Stomach smooth muscle (tissue), 2 donors: Measurements from ENCODE around the gene AAR2.

ENCODE experiments used
- H3K27ac ChIP-seq: one replicate; pipeline ENCODE4 v1.7.0; 2013; ENCODE audit warnings: mild to moderate bottlenecking, low read length, inconsistent platforms
- H3K27me3 ChIP-seq, 2 donors: one replicate each; pipeline ENCODE4 v1.7.0; 2013; ENCODE audit warnings: low read length in 2 of 2; ENCODE audit not compliant: insufficient read depth in 2 of 2, control insufficient read depth in 1 of 2
- H3K36me3 ChIP-seq, 2 donors: one replicate each; pipeline ENCODE4 v1.7.0; 2013; ENCODE audit warnings: low read length in 2 of 2; ENCODE audit not compliant: control insufficient read depth in 2 of 2, insufficient read depth in 2 of 2
- H3K4me1 ChIP-seq: one replicate; pipeline ENCODE4 v1.7.0; 2013; ENCODE audit warnings: low read length; ENCODE audit not compliant: control insufficient read depth, insufficient read depth
- H3K4me3 ChIP-seq, 2 donors: one replicate each; pipeline ENCODE4 v1.7.0; 2013; ENCODE audit warnings: low read length in 2 of 2
- H3K9ac ChIP-seq, 2 donors: one replicate each; pipeline ENCODE4 v1.7.0; 2013; ENCODE audit warnings: low read length in 2 of 2, mild to moderate bottlenecking in 1 of 2
- H3K9me3 ChIP-seq, 2 donors: one replicate each; pipeline ENCODE4 v1.7.0; 2013; ENCODE audit warnings: low read length in 2 of 2; ENCODE audit not compliant: control insufficient read depth in 2 of 2
- donor health status: healthy.
- donor health status: Pancreatic carcinoma.

Gene AAR2, protein sequence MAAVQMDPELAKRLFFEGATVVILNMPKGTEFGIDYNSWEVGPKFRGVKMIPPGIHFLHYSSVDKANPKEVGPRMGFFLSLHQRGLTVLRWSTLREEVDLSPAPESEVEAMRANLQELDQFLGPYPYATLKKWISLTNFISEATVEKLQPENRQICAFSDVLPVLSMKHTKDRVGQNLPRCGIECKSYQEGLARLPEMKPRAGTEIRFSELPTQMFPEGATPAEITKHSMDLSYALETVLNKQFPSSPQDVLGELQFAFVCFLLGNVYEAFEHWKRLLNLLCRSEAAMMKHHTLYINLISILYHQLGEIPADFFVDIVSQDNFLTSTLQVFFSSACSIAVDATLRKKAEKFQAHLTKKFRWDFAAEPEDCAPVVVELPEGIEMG

DNA sequence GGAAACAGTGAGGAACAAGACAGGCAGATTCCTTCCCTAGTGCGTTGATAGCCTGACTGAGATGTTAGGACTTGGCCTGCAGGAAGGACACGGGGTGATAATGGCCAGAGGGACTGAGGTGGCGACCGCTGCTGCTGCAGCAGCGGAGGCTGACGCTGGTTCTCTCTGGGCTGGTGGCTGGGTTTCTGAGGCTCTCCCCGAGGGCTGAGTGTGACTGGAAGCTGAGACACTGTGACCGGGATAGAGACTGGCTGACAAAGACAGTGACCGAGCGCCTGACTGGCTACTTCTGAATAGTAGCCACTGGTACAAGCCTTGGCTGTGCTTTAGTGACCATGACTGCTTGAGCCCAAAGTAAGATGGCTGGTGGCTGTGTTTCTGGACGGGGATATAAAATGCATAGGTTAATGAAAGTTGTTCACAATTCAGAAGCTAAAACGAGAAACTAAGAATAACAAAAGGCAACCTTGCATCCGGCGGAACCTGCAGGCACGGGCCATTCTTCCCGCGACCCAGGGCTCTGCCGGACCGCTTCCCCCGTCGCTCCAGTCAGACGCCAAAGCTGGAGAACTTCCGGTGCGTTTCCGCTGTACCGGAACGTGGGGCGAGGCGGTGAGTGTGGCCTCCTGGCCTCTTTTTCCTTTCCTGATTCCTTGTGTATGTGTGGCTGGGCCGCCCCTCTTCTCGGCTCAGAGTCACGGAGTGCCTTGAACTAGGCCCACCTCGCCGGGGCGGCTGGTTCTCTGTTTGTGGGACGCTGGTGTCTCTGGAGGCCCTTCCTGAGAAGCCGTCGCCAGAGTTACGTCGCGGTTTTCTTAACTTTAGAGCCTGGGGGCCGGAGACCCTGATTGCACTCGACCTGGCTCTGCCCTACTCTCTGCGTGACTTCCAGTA is at the start of gene AAR2:
Gene AAR2 (plus strand): TSS at position 587 of the 894 bp plus-strand sequence. CDS start 3,391 bp downstream, outside the sequence.
- Histone ChIP-seq H3K27ac (peak within 1 kb of the TSS; percentile 70), H3K4me3 (peak within 1 kb of the TSS; percentile 80 to 96), H3K4me1 (peaks cover 13% of the 10 kb centered on the region), H3K9me3 (no peaks in the 10 kb centered on the region), H3K9ac (peak within 1 kb of the TSS; percentile 81 to 96), H3K36me3 (peaks cover 7 to 12% of the 10 kb centered on the region in 2 donors), H3K27me3 (no peaks in the 10 kb centered on the region)

DNA sequence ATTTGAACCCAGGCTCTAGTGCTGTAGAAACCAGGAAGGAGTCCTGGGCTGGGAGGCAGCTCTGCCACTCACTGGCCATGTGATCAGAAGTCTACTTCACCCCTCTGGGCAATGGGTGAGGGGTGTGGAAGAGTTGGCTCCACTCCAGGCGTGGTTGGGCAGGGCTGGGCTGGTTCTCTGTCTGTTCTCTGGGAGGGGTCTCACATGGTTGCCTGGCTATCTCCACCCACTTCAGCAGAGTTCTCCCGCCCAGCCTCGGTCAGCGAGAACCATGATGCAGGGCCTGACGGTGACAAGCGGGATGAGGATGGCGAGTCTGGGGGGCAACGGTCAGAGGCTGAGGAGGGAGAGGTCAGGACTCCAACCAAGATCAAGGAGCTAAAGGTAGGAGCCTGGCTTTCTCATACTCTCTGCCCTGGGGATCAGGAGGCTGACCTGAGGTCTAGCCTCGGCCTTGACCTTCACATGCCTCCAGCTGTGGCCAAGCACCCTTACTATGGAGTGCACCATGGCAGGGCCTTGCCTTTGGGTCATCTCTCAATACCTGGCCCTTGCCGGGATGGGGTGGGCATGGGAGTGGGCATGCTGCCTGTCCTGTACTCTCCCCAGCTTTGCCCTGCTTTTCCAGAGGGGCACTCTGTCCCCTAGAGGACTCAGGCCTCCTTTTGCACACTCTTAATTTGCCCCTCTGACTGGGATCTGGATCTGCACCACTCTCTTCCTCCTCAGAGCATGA is 42.1 kb upstream of the AAR2 start:
- H3K36me3 ChIP-seq: peaks cover 17 to 51% of the 10 kb centered on the region in 2 donors
- no peaks in the 10 kb centered on the region for H3K9me3 ChIP-seq
- no peak overlapping the region for H3K4me3 ChIP-seq
- H3K27ac ChIP-seq: no peak overlapping the region
- no peaks in the 10 kb centered on the region for H3K4me1 ChIP-seq
- H3K27me3 ChIP-seq: no peaks in the 10 kb centered on the region
- no peak overlapping the region for H3K9ac ChIP-seq

- no peaks in the 10 kb centered on the region for H3K27me3 ChIP-seq
- H3K36me3 ChIP-seq: peaks cover 8 to 38% of the 10 kb centered on the region in 2 donors
- H3K4me1 ChIP-seq: peaks cover 2% of the 10 kb centered on the region
- no peak overlapping the region for H3K4me3 ChIP-seq
- no peaks in the 10 kb centered on the region for H3K9me3 ChIP-seq
- H3K9ac ChIP-seq: no peak overlapping the region
- no peak overlapping the region for H3K27ac ChIP-seq
Measured at GRCh38 chr20:36196676-36197075, 39.6 kb upstream of the AAR2 start.

DNA sequence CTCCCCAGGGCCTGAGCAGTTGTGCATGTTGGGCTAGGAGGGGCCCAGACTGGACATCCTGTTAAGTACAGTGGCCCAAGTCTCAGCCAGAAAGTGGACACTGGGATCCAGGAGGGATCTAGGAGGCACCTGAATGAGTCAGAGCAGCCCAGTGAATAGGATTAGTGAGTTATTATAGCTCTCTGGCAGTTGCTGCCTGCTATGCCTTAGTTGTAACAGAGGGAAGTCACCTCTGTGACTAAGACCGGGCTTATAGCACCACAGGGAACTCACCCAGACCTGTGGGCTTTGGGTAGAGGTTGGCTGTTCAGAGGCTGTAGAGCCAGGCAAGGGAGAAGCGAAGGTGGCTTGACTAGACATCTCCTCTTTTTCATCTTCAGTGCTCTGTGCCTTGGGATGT is 39.0 kb upstream of the AAR2 start:
- Histone ChIP-seq H3K4me1 (peaks cover 2% of the 10 kb centered on the region), H3K9ac (no peak overlapping the region)

DNA sequence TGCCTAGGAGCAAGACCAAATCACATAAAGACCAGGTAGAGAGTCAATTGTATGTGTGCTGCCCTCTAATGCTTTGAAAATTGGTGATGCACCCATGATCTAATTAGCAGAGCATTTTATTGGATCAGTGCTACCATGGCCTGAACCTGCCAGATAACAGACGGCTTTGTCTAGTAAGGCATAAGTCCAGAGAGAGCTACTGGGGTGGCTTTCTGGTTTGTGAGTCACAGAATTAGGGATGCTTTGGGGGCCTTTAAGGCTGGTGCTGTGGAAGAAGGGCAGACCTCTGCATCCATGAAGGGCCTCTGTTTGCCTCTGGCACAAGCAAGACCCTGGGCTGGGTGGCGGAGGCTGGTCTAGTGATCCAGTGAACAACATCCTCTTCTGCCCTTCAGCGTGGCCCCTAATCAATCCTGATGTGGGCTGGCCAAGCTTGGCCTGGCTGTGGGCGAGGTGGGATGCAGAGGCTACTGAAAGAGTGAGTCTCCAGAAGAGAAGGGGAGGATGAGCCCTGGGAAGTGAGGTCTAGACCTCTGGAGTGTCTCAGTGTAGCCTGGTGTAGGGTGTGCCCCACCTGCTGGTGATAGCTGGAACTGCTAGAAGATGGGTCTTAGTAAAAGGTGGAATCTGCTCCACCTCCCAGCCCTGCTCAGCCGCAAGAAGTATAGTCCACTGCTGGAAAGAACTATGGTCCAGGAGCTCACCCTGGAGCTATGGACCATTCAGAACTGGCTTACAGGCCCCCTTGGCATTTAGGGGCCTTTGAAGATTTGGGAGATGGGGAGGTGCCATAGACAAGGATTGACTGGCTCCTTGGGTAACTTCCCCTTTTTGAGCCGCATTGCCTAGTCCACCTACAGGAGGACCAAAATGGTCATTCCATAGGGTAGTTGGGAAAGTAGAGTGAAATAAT is 36.7 kb upstream of the AAR2 start:
- Histone ChIP-seq H3K4me1 (peaks cover 2% of the 10 kb centered on the region), H3K36me3 (peaks cover 10 to 32% of the 10 kb centered on the region in 2 donors), H3K9me3 (no peaks in the 10 kb centered on the region), H3K27me3 (no peaks in the 10 kb centered on the region), H3K4me3 (no peak overlapping the region), H3K27ac (no peak overlapping the region), H3K9ac (no peak overlapping the region)

More for the DNA sequence above, 39.0 kb upstream of the AAR2 start:
- H3K36me3 ChIP-seq: peaks cover 10 to 41% of the 10 kb centered on the region in 2 donors
- H3K27ac ChIP-seq: no peak overlapping the region
- H3K9me3 ChIP-seq: no peaks in the 10 kb centered on the region
- H3K4me3 ChIP-seq: no peak overlapping the region
- no peaks in the 10 kb centered on the region for H3K27me3 ChIP-seq

DNA sequence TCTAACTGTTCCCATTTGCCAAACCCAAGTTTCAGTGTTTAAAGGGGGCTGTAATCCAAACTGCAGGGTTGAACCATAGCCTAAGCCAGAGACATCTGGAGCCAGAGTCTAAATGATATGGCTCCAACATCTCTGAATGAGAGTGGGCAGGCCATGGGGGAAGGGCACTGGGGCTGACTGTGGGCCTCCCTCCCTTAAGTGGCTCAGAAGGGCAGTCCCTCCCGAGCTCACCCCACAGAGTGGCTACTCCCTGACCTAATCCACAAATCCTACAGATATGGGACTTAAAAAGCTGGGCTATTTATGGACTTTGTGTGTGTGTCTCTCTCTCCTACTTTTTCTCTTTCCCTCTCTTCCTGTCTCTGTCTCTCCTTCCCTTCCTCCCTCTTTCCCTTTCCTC is 35.8 kb upstream of the AAR2 start:
- Histone ChIP-seq H3K36me3 (peaks cover 3 to 26% of the 10 kb centered on the region in 2 donors), H3K27me3 (no peaks in the 10 kb centered on the region), H3K9me3 (no peaks in the 10 kb centered on the region), H3K4me3 (no peak overlapping the region), H3K27ac (no peak overlapping the region), H3K4me1 (peaks cover 2% of the 10 kb centered on the region), H3K9ac (peak overlapping the region in 1 of 2 donors; percentile 5)

DNA sequence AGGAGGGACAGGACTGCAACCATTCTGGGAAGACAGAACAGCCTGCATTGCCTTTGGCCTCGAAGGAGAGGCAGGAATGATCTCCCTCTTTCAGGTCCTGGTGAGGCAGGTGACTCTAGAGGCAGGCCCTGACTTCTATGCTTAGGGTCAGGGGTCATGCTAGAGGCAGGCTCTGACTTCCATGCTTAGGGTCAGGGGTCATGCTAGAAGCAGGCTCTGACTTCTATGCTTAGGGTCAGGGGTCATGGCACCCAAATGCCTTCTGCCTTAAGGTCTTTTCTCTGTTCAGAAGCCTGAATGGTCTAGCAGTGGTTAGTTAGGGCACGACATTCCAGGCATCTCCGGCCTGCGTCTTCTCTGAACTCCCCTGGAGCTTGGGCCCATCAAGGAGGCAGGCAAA is 35.1 kb upstream of the AAR2 start:
- H3K27ac ChIP-seq: no peak overlapping the region
- no peak overlapping the region for H3K9ac ChIP-seq
- no peaks in the 10 kb centered on the region for H3K27me3 ChIP-seq
- peaks cover 2% of the 10 kb centered on the region for H3K4me1 ChIP-seq
- H3K36me3 ChIP-seq: peaks cover 3 to 26% of the 10 kb centered on the region in 2 donors
- no peak overlapping the region for H3K4me3 ChIP-seq
- no peaks in the 10 kb centered on the region for H3K9me3 ChIP-seq

GRCh38 chr20:36202891-36203338 is 33.4 kb upstream of the AAR2 start:
- H3K36me3 ChIP-seq: peaks cover 6 to 25% of the 10 kb centered on the region in 2 donors

DNA sequence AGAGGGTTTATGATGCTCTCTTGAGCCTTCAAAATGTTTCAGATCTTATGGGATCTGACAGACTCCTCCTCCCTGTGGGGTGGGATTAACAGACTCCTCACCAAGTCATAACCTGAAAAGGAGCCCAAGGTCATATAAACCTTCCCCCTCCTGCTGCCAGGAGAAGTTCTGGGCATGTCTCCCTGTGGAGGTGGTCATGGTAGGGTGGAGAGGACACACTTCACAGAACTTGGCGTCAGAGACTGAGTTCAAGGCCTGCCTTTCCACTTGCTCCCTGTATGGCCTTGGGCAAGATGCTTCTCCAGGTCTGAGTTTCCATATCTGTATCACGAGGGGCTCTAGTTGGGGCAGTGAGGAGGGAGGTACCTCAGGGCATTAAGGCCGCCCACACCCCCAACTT is 32.4 kb upstream of the AAR2 start:
- Histone ChIP-seq H3K4me3 (no peak overlapping the region), H3K27ac (no peak overlapping the region), H3K36me3 (peaks cover 6 to 25% of the 10 kb centered on the region in 2 donors), H3K9ac (no peak overlapping the region), H3K9me3 (no peaks in the 10 kb centered on the region), H3K27me3 (no peaks in the 10 kb centered on the region), H3K4me1 (peaks cover 2% of the 10 kb centered on the region)

More at GRCh38 chr20:36202891-36203338, 33.4 kb upstream of the AAR2 start:
- Histone ChIP-seq H3K4me3 (no peak overlapping the region), H3K27ac (no peak overlapping the region), H3K9ac (no peak overlapping the region), H3K27me3 (no peaks in the 10 kb centered on the region), H3K4me1 (peaks cover 2% of the 10 kb centered on the region), H3K9me3 (no peaks in the 10 kb centered on the region)
